Measurements from ENCODE around the gene NRP1. TPM values are rescaled to one million over a fixed set of nuclear protein-coding genes. Genes with fewer than 3 reads are reported as not detected.
"Not testable (repeated sequence)": the region's sequence is repeated elsewhere in the genome, so short reads cannot be mapped to it uniquely, and the experiment has no call there.

The NRP1 gene
- total RNA-seq, 1 experiment from 2014 or later: 3.0 TPM

- no peak for DNase-seq (ENCODE audit: low spot score)
- ATAC-seq: no peak
- peaks cover 10% of the 10 kb centered on the region for H3K4me1 Mint-ChIP-seq
- H3K36me3 Mint-ChIP-seq: no peaks in the 10 kb centered on the region
- no peak overlapping the region for H3K27ac Mint-ChIP-seq
- POLR2A ChIA-PET: interaction anchor here (0.9 kb wide), 1 partner anchor 8 kb away, joined by 3 read pairs; no protein-coding TSS in a partner anchor
- CTCF ChIA-PET: interaction anchor here (0.6 kb wide), 1 partner anchor 636 kb away, joined by 4 read pairs; no protein-coding TSS in a partner anchor
- H3K27me3 Mint-ChIP-seq (ENCODE audit: low read depth): no peaks in the 10 kb centered on the region
- peaks cover 5% of the 10 kb centered on the region; the same call in 1 of the 2 replicates for H3K9me3 Mint-ChIP-seq
- no peak overlapping the region for H3K4me3 Mint-ChIP-seq
- TF ChIP-seq ZNF317 (CRISPR knock-in tag; IDR thresholded peaks at IDR 0.05; ENCODE audit: borderline replicate concordance, low read depth) (no peak), NR1H2 (CRISPR knock-in tag; IDR thresholded peaks at IDR 0.05) (no peak), KAT7 (CRISPR knock-in tag; IDR thresholded peaks at IDR 0.05; ENCODE audit: borderline replicate concordance) (no peak), E2F4 (CRISPR knock-in tag; IDR thresholded peaks at IDR 0.05; ENCODE audit: borderline replicate concordance, low read depth) (no peak), IRF2 (CRISPR knock-in tag; IDR thresholded peaks at IDR 0.05; ENCODE audit: borderline replicate concordance, low read depth) (no peak), ZSCAN18 (CRISPR knock-in tag; IDR thresholded peaks at IDR 0.05) (no peak), SMAD3 (CRISPR knock-in tag; IDR thresholded peaks at IDR 0.05; ENCODE audit: borderline replicate concordance) (no peak), JAZF1 (CRISPR knock-in tag; IDR thresholded peaks at IDR 0.05) (no peak), ATF3 (CRISPR knock-in tag; conservative IDR thresholded peaks at IDR 0.05) (no peak), HMGXB4 (CRISPR knock-in tag; IDR thresholded peaks at IDR 0.05) (no peak), PREB (CRISPR knock-in tag; IDR thresholded peaks at IDR 0.05; ENCODE audit: borderline replicate concordance) (no peak), SMAD4 (CRISPR knock-in tag; IDR thresholded peaks at IDR 0.05) (no peak)
Measured at GRCh38 chr10:33224251-33224965, 110.1 kb downstream of the NRP1 start.

- peaks cover 5% of the 10 kb centered on the region; the same call in 1 of the 2 replicates for H3K9me3 Mint-ChIP-seq
- H3K27ac Mint-ChIP-seq: no peak overlapping the region
- DNase-seq (ENCODE audit: low spot score) (no peak), ATAC-seq (no peak)
- POLR2A ChIA-PET: no interaction called here
- CTCF ChIA-PET: no interaction called here
- H3K4me3 Mint-ChIP-seq: no peak overlapping the region
- no peaks in the 10 kb centered on the region for H3K27me3 Mint-ChIP-seq (ENCODE audit: low read depth)
- no peak for TF ChIP-seq ZNF425 (CRISPR knock-in tag; conservative IDR thresholded peaks at IDR 0.05)
- no peaks in the 10 kb centered on the region for H3K36me3 Mint-ChIP-seq
- H3K4me1 Mint-ChIP-seq: peaks cover 2% of the 10 kb centered on the region; the same call in 1 of the 2 replicates
Measured at GRCh38 chr10:33223326-33224000, 111.0 kb downstream of the NRP1 start.

GRCh38 chr10:33222304-33222703 lies 112.2 kb downstream of the NRP1 start:
- DNase-seq (ENCODE audit: low spot score); H3K27ac Mint-ChIP-seq; ATAC-seq; H3K36me3 Mint-ChIP-seq; H3K4me3 Mint-ChIP-seq; POLR2A ChIA-PET; H3K27me3 Mint-ChIP-seq (ENCODE audit: low read depth); H3K9me3 Mint-ChIP-seq; CTCF ChIA-PET; H3K4me1 Mint-ChIP-seq: not testable (repeated sequence)

Measured in WTC11 (cell line).